Right atrium auricular region (tissue), 2 donors: ENCODE results near the gene C16orf95. TPM values are rescaled to one million over a fixed set of nuclear protein-coding genes. Genes with fewer than 3 reads are reported as not detected.

ENCODE experiments used
- DNase-seq: peaks from one replicate; pipeline ENCODE4 v3.0.0-alpha.2; 2019; ENCODE audit warnings: low spot score
- H3K27ac ChIP-seq, 2 donors: fragments of 200-600 bp; sonication (generic); 1 replicate in 1 of 2; 2 replicates in 1 of 2; pipeline ENCODE4 v1.5.1; 2016 to 2019
- H3K27me3 ChIP-seq, 2 donors: fragments of 200-600 bp; sonication (generic); one replicate each; pipeline versions ENCODE4 v1.5.1 to v1.6.0; 2017 to 2019
- H3K36me3 ChIP-seq: fragments of 200-600 bp; sonication (generic); one replicate; pipeline ENCODE4 v1.5.1; 2016
- H3K4me1 ChIP-seq, 2 donors: fragments of 200-600 bp; sonication (generic); one replicate each; pipeline versions ENCODE4 v1.5.1 to v1.6.0; 2017 to 2019
- H3K4me3 ChIP-seq, 2 donors: fragments of 200-600 bp; sonication (generic); 1 replicate in 1 of 2; 2 replicates in 1 of 2; pipeline ENCODE4 v1.5.1; 2017 to 2019; ENCODE audit warnings: mild to moderate bottlenecking in 1 of 2, moderate library complexity in 1 of 2
- H3K9me3 ChIP-seq, 2 donors: fragments of 200-600 bp; sonication (generic); one replicate each; pipeline ENCODE4 v1.5.1; 2019
- total RNA-seq, 2 donors: library from RNA; depleted of rRNA; stranded (reverse); fragments of >200 nt; gene quantifications; one replicate each; pipeline ENCODE4 v1.1.0, GENCODE V29; 2016
- TF ChIP-seq, protein P1 (sequence below), 2 donors: fragments of 200-600 bp; sonication (generic); IDR thresholded peaks; one replicate each; pipeline ENCODE4 v1.5.1; 2019; ENCODE audit warnings: antibody characterized with exemption in 2 of 2

Gene C16orf95
- total RNA-seq, 2 donors from 2014 or later = 0.59 to 2.4 TPM

GRCh38 chr16:87317750-87318644 is 805 bp upstream of the C16orf95 start:
- peak; percentile 75 for DNase-seq
- H3K9me3 ChIP-seq = no peaks in the 10 kb centered on the region
- H3K4me1 ChIP-seq = peaks cover 0 to 7% of the 10 kb centered on the region in 2 donors
- peak overlapping the region; percentile 94 to 98 for H3K27ac ChIP-seq
- no peaks in the 10 kb centered on the region for H3K36me3 ChIP-seq
- H3K27me3 ChIP-seq = no peaks in the 10 kb centered on the region
- H3K4me3 ChIP-seq = peak overlapping the region; percentile 64 to 94
- TF ChIP-seq, protein P1, sequence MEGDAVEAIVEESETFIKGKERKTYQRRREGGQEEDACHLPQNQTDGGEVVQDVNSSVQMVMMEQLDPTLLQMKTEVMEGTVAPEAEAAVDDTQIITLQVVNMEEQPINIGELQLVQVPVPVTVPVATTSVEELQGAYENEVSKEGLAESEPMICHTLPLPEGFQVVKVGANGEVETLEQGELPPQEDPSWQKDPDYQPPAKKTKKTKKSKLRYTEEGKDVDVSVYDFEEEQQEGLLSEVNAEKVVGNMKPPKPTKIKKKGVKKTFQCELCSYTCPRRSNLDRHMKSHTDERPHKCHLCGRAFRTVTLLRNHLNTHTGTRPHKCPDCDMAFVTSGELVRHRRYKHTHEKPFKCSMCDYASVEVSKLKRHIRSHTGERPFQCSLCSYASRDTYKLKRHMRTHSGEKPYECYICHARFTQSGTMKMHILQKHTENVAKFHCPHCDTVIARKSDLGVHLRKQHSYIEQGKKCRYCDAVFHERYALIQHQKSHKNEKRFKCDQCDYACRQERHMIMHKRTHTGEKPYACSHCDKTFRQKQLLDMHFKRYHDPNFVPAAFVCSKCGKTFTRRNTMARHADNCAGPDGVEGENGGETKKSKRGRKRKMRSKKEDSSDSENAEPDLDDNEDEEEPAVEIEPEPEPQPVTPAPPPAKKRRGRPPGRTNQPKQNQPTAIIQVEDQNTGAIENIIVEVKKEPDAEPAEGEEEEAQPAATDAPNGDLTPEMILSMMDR (IDR thresholded peaks at IDR 0.05) = no peak

- H3K9me3 ChIP-seq = no peaks in the 10 kb centered on the region
- TF ChIP-seq, protein P1 (IDR thresholded peaks at IDR 0.05) = no peak
- no peak for DNase-seq
- H3K27me3 ChIP-seq = no peaks in the 10 kb centered on the region
- H3K4me3 ChIP-seq = peak overlapping the region; percentile 64 to 94
- H3K36me3 ChIP-seq = no peaks in the 10 kb centered on the region
- peaks cover 0 to 7% of the 10 kb centered on the region in 2 donors for H3K4me1 ChIP-seq
- H3K27ac ChIP-seq = peak overlapping the region; percentile 94 to 98
Measured at GRCh38 chr16:87316450-87316922, 706 bp downstream of the C16orf95 start.

DNA sequence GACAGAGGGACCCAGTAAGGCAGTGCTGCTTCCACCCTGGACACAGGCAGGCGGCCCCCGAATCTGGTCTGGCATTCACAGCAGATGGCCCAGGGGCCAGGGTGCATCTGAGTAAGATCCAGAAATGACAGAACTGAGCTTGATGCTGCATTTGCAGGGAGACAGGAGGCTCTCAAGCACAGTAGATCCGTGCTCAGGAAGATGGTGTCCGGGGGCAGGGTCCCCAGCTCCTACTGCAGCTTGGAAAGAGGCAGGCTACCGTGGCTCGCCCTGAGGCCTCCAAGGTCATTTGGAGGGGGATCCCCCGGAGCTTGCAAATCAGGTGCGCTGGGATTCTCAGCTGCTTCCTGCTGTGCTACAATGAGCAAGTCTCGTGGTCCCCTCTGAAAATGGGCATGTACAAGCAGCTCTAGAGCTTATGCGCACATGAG is 2.2 kb downstream of the C16orf95 start:
- H3K27ac ChIP-seq = no peak overlapping the region
- no peaks in the 10 kb centered on the region for H3K27me3 ChIP-seq
- H3K4me3 ChIP-seq = no peak overlapping the region
- TF ChIP-seq, protein P1 (IDR thresholded peaks at IDR 0.05) = no peak
- H3K9me3 ChIP-seq = no peaks in the 10 kb centered on the region
- no peaks in the 10 kb centered on the region for H3K36me3 ChIP-seq
- H3K4me1 ChIP-seq = peaks cover 0 to 7% of the 10 kb centered on the region in 2 donors
- DNase-seq = no peak

GRCh38 chr16:87312008-87312407 is 5.2 kb downstream of the C16orf95 start:
- Histone ChIP-seq H3K27ac (no peak overlapping the region), H3K4me3 (no peak overlapping the region), H3K27me3 (no peaks in the 10 kb centered on the region), H3K36me3 (no peaks in the 10 kb centered on the region), H3K4me1 (no peaks in the 10 kb centered on the region), H3K9me3 (no peaks in the 10 kb centered on the region)
- no peak for DNase-seq
- TF ChIP-seq, protein P1 (IDR thresholded peaks at IDR 0.05) = no peak

GRCh38 chr16:87311387-87311786 is 5.8 kb downstream of the C16orf95 start:
- TF ChIP-seq, protein P1 (IDR thresholded peaks at IDR 0.05) = no peak
- Histone ChIP-seq H3K9me3 (no peaks in the 10 kb centered on the region), H3K4me3 (no peak overlapping the region), H3K27ac (no peak overlapping the region), H3K36me3 (no peaks in the 10 kb centered on the region), H3K4me1 (no peaks in the 10 kb centered on the region), H3K27me3 (no peaks in the 10 kb centered on the region)
- DNase-seq = no peak
